NCI-H187 (cell line): ENCODE results near the gene BLTP3B.

Experiments
- DNase-seq, 2 experiments: peaks; one replicate each; lab custom pipeline; 2025; lab: John Stamatoyannopoulos, UW

BLTP3B gene

GRCh38 chr12:100110276-100110675 is 32.4 kb downstream of the BLTP3B start:
- DNase-seq, result no peak

- DNase-seq, result no peak
Measured at GRCh38 chr12:100106861-100107260, 35.8 kb downstream of the BLTP3B start.

- DNase-seq, result no peak
Measured at GRCh38 chr12:100105661-100106060, 37.0 kb downstream of the BLTP3B start.

- DNase-seq, result no peak
Measured at GRCh38 chr12:100101000-100101399, 41.7 kb downstream of the BLTP3B start.
